ENCODE results near the gene TIPRL.
"Not testable (repeated sequence)": the region's sequence is repeated elsewhere in the genome, so short reads cannot be mapped to it uniquely, and the experiment has no call there.

The TIPRL gene

GRCh38 chr1:168178638-168179437 is at the start of gene TIPRL:
TSS of gene TIPRL (plus strand) at chr1:168178962. CDS start at chr1:168179078, 116 bp downstream.
- peak; percentile 93 for DNase-seq (ENCODE audit: low spot score)

GRCh38 chr1:168129933-168130332 is 48.8 kb upstream of the TIPRL start:
- no peak for DNase-seq (ENCODE audit: low spot score)

DNA sequence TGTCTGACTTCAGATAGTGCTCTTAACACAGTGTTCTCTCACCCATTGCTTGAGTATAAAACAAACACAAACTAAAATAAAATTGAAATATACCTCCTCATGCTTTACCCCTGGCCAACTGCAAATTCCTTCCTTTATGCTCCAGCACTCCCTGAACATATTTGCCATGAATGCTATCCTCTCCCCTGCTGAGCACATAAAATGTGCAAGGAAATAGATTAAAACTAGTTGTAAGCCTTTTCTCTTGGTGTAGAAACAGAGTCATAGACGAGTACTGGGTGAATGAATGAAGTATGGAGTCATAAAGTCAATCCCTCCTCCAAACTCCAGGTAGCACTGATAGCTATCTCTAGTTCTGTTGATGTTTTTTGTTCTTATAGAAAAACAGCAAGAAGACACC is 44.6 kb upstream of the TIPRL start:
- no peak for DNase-seq (ENCODE audit: low spot score)

DNA sequence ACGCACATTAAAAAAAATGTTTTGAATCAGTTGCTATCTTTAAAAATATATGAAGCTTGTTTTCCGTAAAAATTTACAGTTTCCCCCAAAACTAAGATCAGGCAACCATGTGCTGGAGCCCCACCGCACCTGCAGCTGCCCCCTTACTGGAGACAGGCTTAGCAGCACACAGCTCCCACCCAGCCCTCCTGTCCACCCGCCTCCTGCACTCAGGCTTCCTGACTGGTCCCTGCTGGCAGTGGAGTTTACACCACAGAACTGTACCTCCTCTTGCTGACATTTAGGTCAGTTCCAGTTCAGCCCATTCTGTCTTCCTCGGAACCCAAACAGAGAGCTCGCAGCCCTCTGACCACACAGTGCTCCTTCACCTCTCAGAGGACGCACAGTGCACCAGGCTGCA is 44.1 kb upstream of the TIPRL start:
- DNase-seq (ENCODE audit: low spot score): no peak

GRCh38 chr1:168135116-168135920 is 43.4 kb upstream of the TIPRL start:
- no peak for DNase-seq (ENCODE audit: low spot score)

GRCh38 chr1:168135921-168136708 is 42.6 kb upstream of the TIPRL start:
- DNase-seq (ENCODE audit: low spot score): peak; percentile 45

DNA sequence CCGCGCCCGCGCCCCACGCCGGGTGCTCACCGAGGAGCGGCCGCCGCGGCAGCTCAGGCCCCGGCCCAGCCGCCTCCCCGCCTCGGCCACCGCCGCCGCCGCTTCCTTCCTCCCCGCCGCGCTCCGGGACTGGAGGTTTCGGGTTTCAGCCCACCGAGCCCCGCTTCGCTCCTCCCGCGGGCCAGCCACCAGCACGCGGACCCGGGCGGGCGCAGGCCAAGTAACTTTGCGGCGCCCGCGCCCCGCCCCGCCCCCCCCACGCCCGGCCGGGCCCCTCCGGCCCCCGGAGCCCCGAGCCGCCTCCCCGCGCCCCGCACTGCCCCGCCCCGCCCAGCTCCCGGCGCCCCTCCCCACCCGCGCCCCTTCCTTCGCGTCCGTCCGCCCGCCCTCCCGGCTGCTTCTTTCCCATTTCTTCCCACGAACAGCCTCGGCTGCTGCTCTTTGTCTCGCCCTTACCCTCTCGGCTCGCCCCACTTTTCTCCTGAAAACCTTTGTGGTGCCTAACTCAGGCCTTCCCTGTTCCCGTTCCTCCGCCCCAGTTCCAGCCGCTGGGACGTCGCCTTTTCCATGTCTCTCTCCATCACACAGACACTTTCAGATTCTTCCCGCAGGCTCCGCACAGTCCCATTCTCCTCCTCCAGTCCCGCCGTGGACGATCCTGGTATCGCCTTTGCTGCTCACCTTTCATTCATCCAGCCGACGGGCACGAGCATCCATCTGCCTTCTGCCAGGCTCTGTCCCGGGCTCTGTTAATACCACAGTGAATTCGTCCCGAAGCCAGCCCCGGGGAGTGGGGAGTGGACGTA is 41.9 kb upstream of the TIPRL start, which contains the start of gene GPR161:
Gene GPR161 (minus strand): TSS at position 222 of the 806 bp plus-strand sequence. CDS start 32,080 bp downstream, outside the sequence.
- DNase-seq (ENCODE audit: low spot score): peak; percentile 72

GRCh38 chr1:168137515-168137821 is 41.3 kb upstream of the TIPRL start:
- no peak for DNase-seq (ENCODE audit: low spot score)

DNA sequence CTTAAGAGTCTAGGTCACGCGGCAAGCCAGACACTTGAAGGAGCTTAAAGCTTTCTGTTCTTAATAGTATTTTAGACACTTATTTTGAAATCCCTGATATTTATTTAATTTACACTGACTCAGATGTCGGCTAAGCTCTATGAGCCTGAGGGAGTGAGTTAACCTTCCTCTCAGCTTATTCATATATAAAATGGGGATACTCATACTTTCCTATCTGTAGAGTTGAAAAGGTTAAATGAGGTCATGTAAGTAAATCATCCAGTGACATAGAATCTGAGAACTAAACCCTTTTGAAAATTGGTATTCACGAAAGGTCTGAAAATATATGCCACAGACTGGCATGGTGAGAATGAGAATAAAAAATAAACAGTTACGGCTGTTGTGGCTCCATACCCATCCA is 40.6 kb upstream of the TIPRL start:
- no peak for DNase-seq (ENCODE audit: low spot score)

- DNase-seq (ENCODE audit: low spot score): no peak
Measured at GRCh38 chr1:168139070-168139469, 39.7 kb upstream of the TIPRL start.

DNA sequence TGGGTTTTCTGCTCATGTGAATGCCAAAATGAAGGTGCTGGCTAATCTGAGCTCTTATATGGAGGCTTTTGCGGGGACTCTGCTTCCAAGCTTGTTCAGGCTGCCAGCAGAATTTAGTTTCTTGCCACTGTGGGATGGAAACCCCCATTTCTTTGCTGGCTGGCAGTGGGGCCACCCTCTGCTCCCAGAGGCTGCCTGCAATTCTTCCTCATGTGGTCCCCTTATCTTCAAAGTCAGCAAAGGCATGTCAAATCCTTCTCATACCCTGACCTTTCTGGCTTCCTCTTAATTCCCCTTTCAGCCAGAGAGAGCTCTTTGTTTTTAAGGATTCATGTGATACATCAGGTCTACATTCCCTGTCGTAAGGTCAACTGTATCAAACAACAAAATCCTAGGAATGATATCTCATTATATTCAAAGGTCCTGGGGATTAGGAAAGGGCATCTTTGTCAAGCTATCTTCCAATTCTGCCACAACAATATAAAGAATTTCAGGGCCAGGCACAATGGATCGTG is 36.8 kb upstream of the TIPRL start:
- no peak for DNase-seq (ENCODE audit: low spot score)

DNA sequence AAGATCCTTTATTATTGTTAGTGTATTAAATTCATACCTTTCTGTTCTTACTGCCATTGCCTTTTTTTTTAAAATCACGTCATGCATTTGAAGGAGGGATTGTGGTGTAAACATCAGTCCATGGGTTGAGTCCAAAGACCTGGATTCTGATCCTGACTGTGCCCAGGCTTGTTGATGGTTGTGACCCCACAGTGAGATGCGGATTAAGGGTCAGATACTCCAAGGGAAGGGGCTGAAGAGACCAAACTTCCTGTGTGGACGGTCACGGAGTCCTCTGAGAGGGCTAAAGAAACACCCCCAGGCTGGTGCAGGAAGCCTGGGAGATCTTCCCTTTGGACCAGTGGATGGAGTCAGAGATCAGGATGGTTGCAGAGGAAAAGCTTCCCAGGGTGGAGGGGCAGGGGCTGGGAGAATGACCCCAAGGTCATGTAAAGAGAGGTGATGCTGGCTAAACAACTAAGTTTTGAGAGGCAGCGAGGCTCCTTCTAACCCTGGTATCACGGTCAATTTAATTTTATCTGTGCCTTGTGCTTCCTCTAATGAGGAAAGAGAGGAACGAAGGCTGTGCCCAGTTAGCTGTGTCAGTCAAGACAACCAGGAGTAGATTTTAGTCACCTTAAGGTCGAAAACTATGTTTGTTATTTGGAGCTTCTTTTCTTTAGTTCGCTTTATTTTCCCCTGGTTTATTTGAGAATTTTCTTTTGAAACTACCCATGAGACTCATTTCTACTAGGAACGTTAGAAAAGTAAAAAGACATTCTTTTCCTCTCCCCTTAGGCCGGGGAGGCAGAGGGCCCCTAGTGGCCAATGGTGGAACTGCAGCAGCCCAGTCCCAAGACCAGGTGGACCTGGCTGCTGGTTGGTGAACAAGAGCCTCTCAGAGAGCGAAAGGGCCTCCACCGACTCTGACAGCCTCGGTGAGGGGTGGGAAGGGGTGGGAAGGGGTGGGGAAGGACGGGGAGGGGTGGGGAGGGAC is 33.3 kb upstream of the TIPRL start:
- DNase-seq (ENCODE audit: low spot score): peak; percentile 92

GRCh38 chr1:168146160-168146539 is 32.6 kb upstream of the TIPRL start:
- no peak for DNase-seq (ENCODE audit: low spot score)

- no peak for DNase-seq (ENCODE audit: low spot score)
Measured at GRCh38 chr1:168146626-168147025, 32.1 kb upstream of the TIPRL start.

DNA sequence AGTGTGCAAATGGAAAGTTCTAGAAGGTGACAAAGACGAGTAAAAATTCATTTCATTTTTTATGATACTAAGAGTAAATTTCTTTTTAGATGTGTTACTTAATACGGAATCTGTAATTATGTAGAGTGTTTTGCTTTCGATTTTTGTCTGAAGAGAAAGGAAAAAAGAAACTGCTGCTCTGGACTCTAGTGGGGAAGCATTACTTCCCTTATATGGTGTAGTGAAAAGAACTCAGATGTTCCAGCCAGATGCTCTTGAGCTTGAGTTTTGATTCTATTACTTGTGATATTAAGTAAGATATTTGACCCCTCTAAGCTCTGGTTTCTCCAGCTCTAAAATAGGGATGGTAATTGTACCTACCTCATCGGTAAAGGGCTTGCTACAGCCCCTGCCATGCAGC is 29.8 kb upstream of the TIPRL start:
- DNase-seq (ENCODE audit: low spot score): peak; percentile 24

DNA sequence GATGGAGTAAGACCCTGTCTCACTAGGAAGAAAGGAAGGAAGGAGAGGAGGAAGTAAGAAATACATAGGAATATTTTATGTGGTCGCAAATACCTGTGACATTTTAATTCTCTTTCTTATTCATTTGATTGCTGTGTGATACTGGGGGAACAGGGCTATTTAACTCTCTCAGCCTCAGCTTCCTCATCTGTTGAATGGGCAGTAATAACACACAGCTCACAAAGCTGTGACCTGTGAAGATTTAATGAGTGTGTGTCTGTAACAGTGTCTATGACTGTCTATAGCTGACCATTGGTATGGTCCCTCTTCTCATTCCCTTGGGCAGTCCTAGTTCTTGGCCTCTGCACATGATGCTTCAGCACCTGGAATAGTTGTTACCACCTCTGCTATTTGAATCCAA is 28.5 kb upstream of the TIPRL start:
- no peak for DNase-seq (ENCODE audit: low spot score)

GRCh38 chr1:168151935-168152334 is 26.8 kb upstream of the TIPRL start:
- no peak for DNase-seq (ENCODE audit: low spot score)

DNA sequence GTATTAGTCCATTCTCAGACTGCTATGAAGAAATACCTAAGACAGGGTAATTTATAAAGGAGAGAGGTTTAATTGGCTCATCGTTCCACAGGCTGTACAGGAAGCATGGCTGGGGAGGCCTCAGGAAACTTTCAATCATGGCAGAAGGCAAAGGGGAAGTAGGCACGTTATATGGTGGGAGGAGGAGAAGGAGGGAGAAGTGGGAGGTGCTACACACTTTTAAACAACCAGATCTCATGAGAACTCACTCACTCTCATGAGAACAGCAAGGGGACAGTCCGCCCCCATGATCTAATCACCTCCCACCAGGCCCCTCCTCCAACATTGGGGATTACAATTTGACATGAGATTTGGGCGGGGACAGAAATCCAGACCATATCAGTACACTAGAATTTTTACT is 24.1 kb upstream of the TIPRL start:
- DNase-seq (ENCODE audit: low spot score): not testable (repeated sequence)

DNA sequence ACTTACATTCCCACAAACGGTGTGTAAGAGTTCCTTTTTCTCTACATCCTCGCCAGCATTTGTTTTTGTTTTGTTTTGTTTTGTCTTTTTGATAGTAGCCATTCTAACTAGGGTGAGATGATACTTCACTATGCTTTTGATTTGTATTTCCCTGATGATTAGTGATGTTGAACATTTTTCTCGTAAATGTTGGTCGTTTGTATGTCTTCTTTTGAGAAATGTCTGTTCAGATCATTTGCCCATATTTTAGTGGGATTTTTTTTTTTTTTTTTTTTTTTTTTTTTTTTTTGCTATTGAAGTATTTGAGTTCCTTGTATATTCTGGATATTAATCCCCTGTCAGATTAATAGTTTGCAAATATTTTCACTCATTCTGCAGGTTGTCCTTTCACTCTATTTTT is 22.9 kb upstream of the TIPRL start:
- no peak for DNase-seq (ENCODE audit: low spot score)

DNA sequence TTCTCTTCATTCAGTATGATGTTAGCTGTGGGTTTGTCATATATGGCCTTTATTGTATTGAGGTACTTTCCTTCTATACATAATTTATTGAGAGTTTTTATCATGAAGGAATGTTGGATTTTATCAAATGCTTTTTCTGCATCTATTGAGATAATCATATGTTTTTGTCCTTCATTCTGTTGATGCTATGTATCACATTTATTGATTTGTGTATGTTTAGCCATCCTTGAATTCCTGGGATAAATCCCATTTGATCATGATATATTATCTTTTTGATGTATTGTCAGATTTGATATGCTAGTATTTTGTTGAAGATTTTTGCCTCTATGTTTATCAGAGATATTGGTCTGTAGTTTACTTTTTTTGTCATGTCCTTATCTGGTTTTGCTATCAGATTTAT is 21.1 kb upstream of the TIPRL start:
- DNase-seq (ENCODE audit: low spot score): no peak
